ENCODE data around the gene LSP1. TPM values are rescaled to one million over a fixed set of nuclear protein-coding genes. Genes with fewer than 3 reads are reported as not detected.

Gene LSP1
- total and polyA plus RNA-seq, 2 of the 8 experiments (the other 6 are each of a cell fraction or from before 2014, with no cell fraction given), result 0.03 TPM; not detected in 1

DNA sequence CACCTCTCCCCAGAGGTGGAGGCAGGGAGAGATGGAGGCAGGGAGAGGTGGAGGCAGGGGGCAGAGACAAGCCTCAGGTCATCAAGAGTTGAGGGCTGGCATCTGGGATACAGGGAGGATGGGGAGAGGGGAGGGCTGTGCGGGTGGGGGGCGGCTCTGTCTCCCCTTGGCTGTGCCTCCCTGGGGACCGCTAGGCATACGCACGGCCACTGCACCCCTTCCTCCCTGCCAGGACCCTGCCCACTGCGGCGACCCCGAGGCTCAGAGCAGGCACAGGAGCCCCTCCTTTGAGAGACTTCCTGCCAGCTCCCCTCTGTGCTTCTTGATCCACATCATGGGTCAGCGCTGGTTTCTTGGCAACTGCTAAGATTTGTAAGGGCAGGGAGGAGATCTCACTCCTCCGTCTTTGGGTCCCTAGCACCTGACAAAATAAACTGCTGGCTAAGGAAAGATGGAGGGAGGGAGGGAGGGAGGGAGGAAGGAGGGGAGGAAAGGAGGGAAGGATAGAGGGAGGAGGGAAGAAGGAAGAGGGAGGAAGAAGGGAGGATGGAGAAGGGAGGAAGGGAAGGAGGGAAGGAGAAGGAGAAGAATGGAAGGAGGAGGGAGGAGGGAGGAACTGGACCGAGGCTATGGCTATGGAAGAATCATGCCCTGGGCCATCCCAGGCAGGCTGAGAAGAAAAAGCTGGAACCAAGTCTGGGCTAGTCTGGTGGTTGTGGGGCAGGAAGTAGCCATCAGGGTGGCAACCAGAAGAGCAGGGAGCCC is 20.3 kb downstream of the LSP1 start:
- POLR2A ChIA-PET (ENCODE audit: partially characterized antibody), result no interaction called here
- no peak for FAIRE-seq

More for the DNA sequence above, 20.3 kb downstream of the LSP1 start:
- H3K4ac ChIP-seq (replicated peaks; ENCODE audit: insufficient read length, low read depth, low read length), result no peak overlapping the region
- H4K5ac ChIP-seq (ENCODE audit: insufficient read length, low read depth, low read length), result no peak overlapping the region
- no peaks in the 10 kb centered on the region for H3K36me3 ChIP-seq (ENCODE audit: control insufficient read depth in 2 of 4, insufficient read depth in 4 of 4, low read length in 3 of 4)
- no peak overlapping the region for H3K23ac ChIP-seq (ENCODE audit: insufficient read length)
- H3K79me1 ChIP-seq (ENCODE audit: low read depth, low read length), result no peaks in the 10 kb centered on the region
- TF ChIP-seq HDAC6 (IDR thresholded peaks at IDR 0.05; ENCODE audit: low read depth, low read length) (no peak), ZNF274 (IDR thresholded peaks at IDR 0.05; ENCODE audit: borderline replicate concordance, extremely low read depth, low read length) (no peak), SIN3A (conservative IDR thresholded peaks at IDR 0.05 in 1 of 2, IDR thresholded peaks at IDR 0.05 in 1 of 2; ENCODE audit: low read depth in 1 of 2, low read length in 2 of 2) (no peak), RBBP5 (IDR thresholded peaks at IDR 0.05; ENCODE audit: borderline replicate concordance, low read depth, low read length) (no peak), TAF1 (IDR thresholded peaks at IDR 0.05; ENCODE audit: low read depth, low read length) (no peak), POLR2AphosphoS5 (IDR thresholded peaks at IDR 0.05; ENCODE audit: low read depth, low read length) (no peak), POU5F1 (IDR thresholded peaks at IDR 0.05; ENCODE audit: low read depth, low read length) (no peak), CBX8 (IDR thresholded peaks at IDR 0.05; ENCODE audit: borderline replicate concordance, low read depth, low read length) (no peak)
- TF ChIP-seq, protein P1, sequence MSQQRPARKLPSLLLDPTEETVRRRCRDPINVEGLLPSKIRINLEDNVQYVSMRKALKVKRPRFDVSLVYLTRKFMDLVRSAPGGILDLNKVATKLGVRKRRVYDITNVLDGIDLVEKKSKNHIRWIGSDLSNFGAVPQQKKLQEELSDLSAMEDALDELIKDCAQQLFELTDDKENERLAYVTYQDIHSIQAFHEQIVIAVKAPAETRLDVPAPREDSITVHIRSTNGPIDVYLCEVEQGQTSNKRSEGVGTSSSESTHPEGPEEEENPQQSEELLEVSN (IDR thresholded peaks at IDR 0.05), result no peak
- no peak overlapping the region for H2BK12ac ChIP-seq (ENCODE audit: low read depth, low read length)
- H3K56ac ChIP-seq (replicated peaks; ENCODE audit: insufficient read length, low read depth, low read length), result no peak overlapping the region
- no peak overlapping the region for H3K4me2 ChIP-seq (ENCODE audit: insufficient read depth in 1 of 2, low read depth in 2 of 2, low read length in 2 of 2)
- no peaks in the 10 kb centered on the region; a peak in 1 of 7 replicates for H3K4me1 ChIP-seq (replicated peaks in 1 of 4; ENCODE audit: control insufficient read depth in 3 of 4, insufficient read depth in 4 of 4, low read length in 3 of 4)
- H3K14ac ChIP-seq (ENCODE audit: insufficient read length), result no peak overlapping the region
- H3K27me3 ChIP-seq (replicated peaks in 1 of 4; ENCODE audit: control insufficient read depth in 3 of 4, extremely low read depth in 1 of 4, insufficient read depth in 3 of 4, low read length in 3 of 4), result peaks cover 0 to 3% (median 0%) of the 10 kb centered on the region in 4 experiments; a peak in 1 of 7 replicates
- no peak overlapping the region for H2BK120ac ChIP-seq (replicated peaks; ENCODE audit: low read depth, low read length)
- CTCF ChIA-PET (ENCODE audit: partially characterized antibody), result interaction anchor here (1.2 kb wide), 1 partner anchor 44 kb away, joined by 3 read pairs; no protein-coding TSS in a partner anchor
- no peaks in the 10 kb centered on the region for H4K20me1 ChIP-seq (replicated peaks in 1 of 2; ENCODE audit: control insufficient read depth in 1 of 2, insufficient read depth in 2 of 2, low read length in 2 of 2)
- no peak overlapping the region for H3K18ac ChIP-seq (ENCODE audit: extremely low read depth, low read length)
- no peak overlapping the region for H2BK20ac ChIP-seq (ENCODE audit: low read length)
- no peaks in the 10 kb centered on the region; the same call in 1 of the 2 replicates for H3K23me2 ChIP-seq (ENCODE audit: low read depth, low read length)
- no peak overlapping the region for H2AK5ac ChIP-seq (ENCODE audit: low read depth, low read length)
- no peak overlapping the region for H4K91ac ChIP-seq (replicated peaks; ENCODE audit: insufficient read length, low read length)
- H2BK5ac ChIP-seq (ENCODE audit: low read depth, low read length), result no peak overlapping the region
- WGBS, 2 experiments (ENCODE audit: extremely low coverage in 1 of 2, insufficient coverage in 1 of 2, insufficient read length in 1 of 2, insufficient replicate concordance in 2 of 2, low coverage in 1 of 2, low lambda C conversion rate in 2 of 2, missing lambda C conversion rate in 1 of 2), result 93% methylated on average over 2 of the region's 11 CpGs; no CpG with 5 or more reads in 1 of the 2 experiments
- no peak overlapping the region for H3K9ac ChIP-seq (replicated peaks in 1 of 4; ENCODE audit: extremely low read depth in 1 of 4, low read depth in 3 of 4, low read length in 3 of 4)
- no peak overlapping the region for H3K27ac ChIP-seq (ENCODE audit: low read depth, low read length)
- H4K8ac ChIP-seq (ENCODE audit: extremely low read depth, insufficient read depth, low read length), result no peak overlapping the region
- DNase-seq (ENCODE audit: low read depth in 1 of 2, low spot score in 2 of 2), result no peak
- H3K4me3 ChIP-seq (ENCODE audit: extremely low read depth in 1 of 4, insufficient read depth in 2 of 4, low read depth in 3 of 4, low read length in 4 of 4), result no peak overlapping the region
- no peaks in the 10 kb centered on the region for H3K9me3 ChIP-seq (ENCODE audit: insufficient read depth in 2 of 2, low read depth in 1 of 2, low read length in 1 of 2)
- H2AFZ ChIP-seq (ENCODE audit: low read length), result no peak overlapping the region
- H3K79me2 ChIP-seq (ENCODE audit: control insufficient read depth in 1 of 2, insufficient read depth in 2 of 2, low read length in 2 of 2), result no peaks in the 10 kb centered on the region
- no peak overlapping the region for H2BK15ac ChIP-seq (ENCODE audit: low read length)

Data from H1 (cell line).